HG02678 (cell line): ENCODE measurements around the gene GAN.
"Not testable (repeated sequence)": the region's sequence is repeated elsewhere in the genome, so short reads cannot be mapped to it uniquely, and the experiment has no call there.

Experiments used
- ATAC-seq: cut with Tn5 transposase; IDR thresholded peaks from one replicate; pipeline ENCODE4 v1.9.1; 2021; ENCODE audit warnings: mild to moderate bottlenecking, moderate library complexity; ENCODE audit not compliant: unreplicated experiment

GAN gene

DNA sequence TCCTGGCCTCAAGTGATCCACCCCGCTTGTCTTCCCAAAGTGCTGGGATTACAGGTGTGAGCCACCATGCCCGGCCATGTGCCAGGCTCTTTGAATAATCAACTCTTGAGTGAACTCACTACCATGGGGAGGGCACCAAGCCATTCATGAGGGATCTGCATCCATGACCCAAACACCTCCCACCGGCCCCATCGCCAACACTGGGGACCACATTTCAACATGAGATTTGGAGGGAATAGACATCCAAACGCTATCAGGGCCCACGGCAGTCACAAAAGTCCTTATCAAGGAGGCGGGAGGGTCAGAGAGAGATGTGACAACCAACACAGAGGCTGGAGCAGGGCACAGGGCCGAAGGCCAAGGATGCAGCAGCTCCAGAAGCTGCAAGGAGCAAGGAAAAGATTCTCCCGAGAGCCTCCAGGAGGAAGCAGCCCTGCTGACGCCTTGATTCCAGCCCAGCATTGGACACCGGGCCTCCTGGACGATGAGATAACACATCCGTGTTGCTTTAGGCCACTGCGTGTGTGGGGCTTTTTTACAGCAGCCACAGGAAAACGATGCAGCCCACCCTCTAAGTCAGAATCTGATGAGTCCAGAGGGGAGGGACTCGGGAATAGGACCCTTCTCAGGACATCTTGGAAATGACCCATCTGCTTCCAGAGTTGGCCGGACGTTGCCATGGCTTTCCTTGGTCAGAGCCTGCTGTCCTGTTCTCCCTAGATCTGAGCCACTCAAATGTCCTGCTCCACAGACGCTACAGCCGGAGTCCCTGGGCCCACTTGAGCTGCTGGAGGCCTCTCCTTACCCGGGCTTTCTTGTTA, 82.5 kb downstream of the GAN start:
- no peak for ATAC-seq

DNA sequence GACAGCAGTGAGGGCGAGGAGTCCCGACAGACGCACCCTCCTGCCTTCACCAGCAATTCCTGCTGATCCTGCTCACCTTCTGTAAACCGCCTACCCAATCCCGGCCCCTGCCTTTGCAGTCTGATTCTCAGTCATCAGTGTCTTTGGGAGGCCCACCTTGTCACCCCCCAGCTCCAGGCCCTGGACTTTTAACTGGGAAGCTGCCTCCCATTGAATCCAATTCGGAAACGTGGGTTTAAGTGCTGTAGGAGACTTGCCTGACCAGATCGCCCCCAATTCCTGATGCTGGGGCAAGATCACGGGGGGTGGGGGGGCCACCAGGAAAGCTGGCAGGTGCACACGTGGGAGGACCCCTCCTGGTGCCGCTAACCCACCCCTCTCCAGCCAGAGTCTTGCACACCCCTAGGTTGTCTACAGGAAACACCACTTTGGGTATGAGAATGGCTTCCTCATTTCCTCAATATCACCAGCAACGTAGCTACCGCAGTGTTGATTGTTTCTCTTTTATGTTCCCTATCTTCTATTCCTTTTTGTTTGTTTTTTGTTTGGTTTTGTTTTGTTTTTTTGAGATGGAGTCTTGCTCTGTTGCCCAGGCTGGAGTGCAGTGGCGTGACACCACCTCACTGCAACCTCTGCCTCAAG, 83.2 kb downstream of the GAN start:
- ATAC-seq: no peak

DNA sequence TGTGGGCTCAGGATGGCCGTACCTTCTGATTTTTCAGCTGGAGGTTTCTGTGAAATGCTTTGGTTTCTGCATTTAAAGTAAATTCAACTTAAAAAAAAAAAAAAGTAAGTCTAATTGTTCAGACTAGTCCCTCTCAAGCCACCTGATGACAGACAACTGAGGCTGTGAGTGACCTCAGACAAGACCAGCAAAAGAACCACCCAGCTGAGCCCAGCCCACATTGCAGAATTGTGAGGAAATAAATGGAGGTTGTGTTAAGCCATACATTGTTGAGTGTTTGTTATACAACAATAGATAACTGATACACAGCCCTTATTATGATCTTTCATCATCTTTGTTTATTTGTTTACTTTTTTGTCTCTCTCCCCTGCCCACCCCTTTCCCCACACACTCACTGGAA, 85.1 kb downstream of the GAN start:
- ATAC-seq: no peak

- no peak for ATAC-seq
Measured at GRCh38 chr16:81401035-81401950, 86.5 kb downstream of the GAN start.

GRCh38 chr16:81403208-81403600, 88.4 kb downstream of the GAN start:
- no peak for ATAC-seq

DNA sequence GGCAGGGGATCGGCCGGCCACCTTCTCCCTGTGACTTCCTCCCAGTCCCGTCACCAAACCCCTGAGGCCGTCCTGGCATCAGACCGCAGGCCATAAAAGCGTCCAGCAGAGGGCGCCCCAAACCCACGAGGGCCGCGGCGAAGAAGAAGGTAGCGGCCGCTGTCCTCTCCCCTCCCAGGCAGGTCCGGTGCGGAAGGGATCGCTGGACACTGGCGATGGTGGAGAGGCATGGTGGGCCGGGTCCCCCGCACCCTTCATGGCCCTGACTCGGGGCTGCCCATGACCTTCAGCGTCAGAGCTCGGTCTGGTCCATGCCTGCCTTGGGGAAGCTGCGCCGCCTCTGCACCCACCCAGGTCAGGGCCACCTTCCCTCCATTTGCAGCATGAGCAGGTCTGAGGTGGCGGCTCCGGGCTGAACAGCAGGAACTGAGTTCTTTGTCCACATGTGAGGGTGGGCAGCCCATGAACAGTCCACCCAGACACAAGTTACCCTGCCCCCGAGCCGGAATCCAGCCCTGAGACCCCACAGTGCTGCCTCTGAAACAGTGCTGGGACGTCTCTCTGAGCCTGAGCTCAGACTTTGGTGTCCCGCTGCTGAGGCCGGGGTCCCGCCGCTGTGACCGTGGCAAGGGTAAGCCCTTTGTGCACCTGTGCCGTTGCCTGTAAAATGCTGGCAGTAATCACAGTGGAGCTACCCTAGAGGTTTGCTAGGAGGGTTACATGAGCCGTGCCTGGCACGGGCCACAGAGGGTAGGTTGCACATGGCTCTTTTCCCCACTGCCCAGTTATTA, 89.0 kb downstream of the GAN start:
- ATAC-seq: peak; percentile 78

- not testable (repeated sequence) for ATAC-seq
Measured at GRCh38 chr16:81405002-81405401, 90.2 kb downstream of the GAN start.

DNA sequence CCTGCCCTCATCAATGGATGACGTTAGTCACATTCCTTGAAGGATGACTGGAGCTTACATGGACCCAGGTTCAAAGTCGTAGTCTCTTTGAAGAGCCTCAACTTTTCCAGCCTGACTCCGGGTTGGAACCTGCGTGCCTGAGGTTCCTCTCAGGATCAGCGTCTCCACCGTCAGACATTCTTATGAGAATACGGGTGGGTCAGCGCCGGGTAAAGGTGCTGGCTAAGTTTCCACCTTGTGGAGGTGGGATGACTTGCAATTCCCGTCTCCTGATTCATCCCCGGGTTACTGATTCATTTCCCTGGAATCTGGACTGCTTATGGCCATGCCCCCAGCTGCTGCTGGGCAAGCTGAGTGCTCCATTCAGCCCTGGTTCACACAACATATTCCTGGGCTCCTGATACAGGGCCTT, 90.9 kb downstream of the GAN start:
- no peak for ATAC-seq

DNA sequence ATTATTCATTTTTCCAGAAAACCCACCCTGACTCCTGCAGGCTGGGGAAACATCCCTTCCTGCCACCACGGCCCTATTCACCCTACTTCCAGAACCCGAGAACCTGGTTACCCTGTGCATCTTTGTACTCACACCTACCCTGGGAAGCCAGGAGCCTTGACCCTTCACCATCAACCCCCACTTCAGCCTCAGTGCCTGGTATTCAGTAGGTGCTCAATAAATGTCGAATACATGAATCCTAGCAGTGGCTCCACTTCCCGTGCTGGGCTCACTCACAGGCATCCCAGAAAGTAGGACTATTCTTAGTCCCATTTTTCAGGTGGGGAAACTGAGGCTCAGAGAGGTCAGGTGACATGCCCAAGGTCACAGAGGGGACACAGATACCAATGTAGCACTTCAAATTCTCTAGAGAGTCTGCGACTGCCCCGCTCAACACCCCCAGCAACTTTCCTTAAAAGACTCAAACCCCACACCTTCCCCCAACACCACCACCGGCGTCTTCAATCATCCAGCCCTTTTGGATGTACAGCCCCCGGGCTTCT, 93.7 kb downstream of the GAN start:
- ATAC-seq: no peak

GRCh38 chr16:81409016-81409556, 94.3 kb downstream of the GAN start:
- no peak for ATAC-seq

DNA sequence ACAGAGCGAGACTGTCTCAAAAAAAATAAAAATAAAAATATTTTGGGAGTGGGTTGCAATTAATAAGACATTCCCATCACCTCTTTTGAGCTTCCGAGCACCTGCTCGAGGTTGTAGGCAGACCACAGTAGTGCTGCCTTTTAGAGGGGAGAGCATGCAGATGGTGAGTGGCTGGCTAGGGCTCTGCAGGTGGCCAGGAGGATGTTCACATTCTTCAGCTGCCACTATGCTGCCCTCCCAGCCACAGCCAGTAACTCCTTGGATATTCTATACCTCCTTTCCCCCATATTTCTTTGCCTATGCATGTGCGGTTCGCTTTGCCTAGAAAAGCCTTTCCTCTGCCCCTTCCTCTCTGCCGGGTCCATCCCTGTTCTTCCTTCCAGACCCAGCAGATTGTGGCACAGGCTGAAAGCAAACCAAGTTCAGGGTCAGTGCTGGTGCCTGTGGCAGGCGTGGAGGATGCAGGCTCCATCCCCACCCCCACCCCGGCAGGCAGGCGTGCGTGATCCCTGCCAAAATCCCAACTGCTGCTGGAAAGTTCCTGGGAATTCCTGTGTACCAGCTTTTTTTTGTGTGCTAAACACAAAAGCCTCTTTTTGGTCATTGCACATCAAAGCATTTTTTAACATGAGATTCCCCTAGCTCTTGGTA, 96.0 kb downstream of the GAN start:
- no peak for ATAC-seq

DNA sequence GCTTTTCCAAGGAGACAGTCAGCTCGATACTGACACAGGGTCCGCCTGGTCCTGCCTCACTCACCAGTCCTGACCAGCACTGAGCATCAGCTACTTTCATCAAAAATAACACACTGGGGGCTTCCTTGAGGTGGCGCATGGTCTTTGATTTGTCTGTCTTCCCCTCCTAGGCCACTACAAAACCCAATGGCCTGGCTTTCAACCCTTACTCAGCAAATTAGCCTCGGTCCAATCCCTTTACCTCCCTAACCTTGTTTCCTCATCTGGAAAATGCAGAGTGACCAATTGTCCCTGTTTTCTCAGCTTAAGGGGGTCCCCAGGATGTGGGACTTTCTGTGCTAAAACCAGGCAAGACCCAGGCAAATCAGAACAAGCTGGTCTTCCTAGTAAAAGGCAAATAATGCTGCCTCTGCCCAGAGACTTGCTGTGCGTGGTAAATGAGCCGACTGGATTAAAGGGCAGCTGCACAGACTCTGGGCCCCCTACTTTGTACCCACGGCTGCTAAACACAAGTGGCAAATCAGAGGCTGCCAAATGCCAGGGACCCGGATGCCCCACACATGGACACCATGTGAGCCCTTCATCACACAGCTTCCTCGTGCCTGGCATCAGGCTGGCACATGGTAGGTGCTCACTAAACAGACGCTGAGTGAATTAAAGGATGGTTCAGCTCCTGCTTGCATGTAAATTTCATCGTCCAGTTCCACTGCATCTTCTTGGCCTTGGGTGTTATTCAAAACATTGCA, 98.7 kb downstream of the GAN start:
- ATAC-seq: no peak

DNA sequence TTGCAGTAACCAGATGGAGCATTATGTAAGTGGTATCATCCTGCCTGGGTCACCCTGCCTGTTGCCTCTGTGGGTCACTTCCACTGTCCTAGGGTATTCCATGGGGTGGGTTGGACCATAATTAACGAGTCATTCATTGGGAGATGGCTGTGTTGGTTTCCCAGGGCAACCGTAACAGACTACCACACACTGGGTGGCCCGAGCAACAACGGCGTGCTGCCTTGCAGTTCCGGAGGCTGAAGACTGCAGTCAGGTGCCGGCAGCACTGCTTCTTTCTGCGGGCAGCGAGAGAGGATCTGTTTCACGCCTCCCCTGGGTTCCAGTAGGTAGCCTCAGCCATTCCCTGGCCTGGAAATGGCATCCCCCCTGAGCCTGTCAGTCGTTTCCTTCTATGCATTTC, 101.0 kb downstream of the GAN start:
- no peak for ATAC-seq

DNA sequence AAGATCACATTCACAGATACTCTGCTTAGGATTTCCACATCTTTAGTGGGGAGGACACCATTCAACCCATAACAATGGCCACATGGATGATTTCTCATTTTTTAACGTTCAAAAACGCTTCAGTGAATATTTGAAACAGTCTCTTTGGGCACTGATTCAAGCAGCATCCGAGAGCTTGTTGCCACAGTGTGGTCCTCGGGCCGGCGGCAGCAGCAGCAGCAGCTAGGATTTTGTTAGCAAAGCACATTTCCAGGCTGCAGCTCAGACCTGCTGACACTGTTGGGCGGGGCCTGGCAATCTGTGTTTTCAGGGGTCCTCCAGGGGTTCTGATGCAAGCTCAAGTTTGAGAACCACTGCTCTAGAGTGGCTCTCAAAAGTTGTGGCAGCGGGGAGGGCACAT, 102.0 kb downstream of the GAN start:
- no peak for ATAC-seq

DNA sequence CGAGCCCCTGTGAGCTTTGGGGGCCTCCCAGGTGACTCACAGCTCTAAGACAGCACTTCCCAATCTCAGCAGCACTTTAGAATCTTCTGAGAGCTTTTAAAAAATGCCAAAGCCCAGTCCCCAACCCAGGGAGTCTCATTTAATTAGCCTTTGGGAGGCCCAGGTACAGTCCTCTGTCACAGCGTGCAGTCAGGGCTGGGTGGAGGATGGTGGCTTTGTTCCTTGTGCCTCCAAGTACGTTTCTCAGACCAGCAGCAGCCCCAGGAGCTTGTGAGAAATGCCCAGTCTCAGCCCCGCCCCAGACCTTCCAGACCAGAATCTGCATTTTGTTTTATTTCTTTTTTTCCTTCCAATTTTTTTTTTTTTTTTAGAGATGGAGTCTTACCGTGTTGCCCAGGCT, 102.4 kb downstream of the GAN start:
- no peak for ATAC-seq

- no peak for ATAC-seq
Measured at GRCh38 chr16:81419806-81420205, 105.0 kb downstream of the GAN start.

DNA sequence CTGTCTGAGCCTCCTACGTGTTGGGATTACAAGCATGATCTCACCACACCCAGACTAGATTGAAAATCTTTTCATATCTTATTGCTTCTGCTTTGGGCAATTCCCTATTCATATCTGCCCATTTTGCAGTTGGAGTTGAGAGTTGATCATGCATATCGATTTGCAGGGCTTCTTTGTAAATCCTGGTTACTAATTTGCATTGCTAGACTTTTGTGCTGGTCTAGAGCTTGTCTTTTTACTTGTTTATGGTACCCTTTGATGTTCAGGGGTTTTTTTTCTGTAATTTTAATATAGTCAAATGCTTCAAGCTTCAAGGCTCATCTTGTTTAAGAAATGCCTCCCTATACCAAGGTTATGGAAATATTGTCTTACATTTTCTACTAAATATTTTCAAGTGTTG, 106.4 kb downstream of the GAN start:
- ATAC-seq: no peak

- no peak for ATAC-seq
Measured at GRCh38 chr16:81421536-81421935, 106.8 kb downstream of the GAN start.

DNA sequence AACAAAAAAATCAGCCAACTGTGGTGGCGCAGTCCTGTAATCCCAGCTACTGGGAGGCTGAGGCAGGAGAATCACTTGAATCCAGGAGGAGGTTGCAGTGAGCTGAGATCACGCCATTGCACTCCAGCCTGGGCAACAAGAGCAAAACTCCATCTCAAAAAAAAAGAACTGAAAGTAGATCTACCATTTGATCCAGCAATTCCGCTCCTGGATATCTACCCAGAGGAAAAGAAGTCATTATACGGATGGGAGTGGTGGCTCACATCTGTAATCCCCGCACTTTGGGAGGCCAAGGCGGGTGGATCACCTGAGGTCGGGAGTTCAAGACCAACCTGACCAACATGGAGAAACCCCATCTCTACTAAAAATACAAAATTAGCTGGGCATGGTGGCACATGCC, 107.4 kb downstream of the GAN start:
- ATAC-seq: not testable (repeated sequence)
